ENCODE results near the gene CSPG4.

CSPG4 gene

GRCh38 chr15:75661756-75662140 lies 50.9 kb downstream of the CSPG4 start:
- TF ChIP-seq CREB5 (CRISPR knock-in tag; IDR thresholded peaks at IDR 0.05; ENCODE audit: low read depth), result no peak
- TF ChIP-seq PPARA (CRISPR knock-in tag; IDR thresholded peaks at IDR 0.05; ENCODE audit: borderline replicate concordance), result no peak
- TF ChIP-seq PATZ1 (CRISPR knock-in tag; IDR thresholded peaks at IDR 0.05; ENCODE audit: borderline replicate concordance), result no peak
- no peak for TF ChIP-seq SNAI2 (CRISPR knock-in tag; IDR thresholded peaks at IDR 0.05)
- TF ChIP-seq ZNF70 (CRISPR knock-in tag; IDR thresholded peaks at IDR 0.05), result no peak
- no peak for TF ChIP-seq ARNTL (CRISPR knock-in tag; IDR thresholded peaks at IDR 0.05; ENCODE audit: borderline replicate concordance, low read depth)
- TF ChIP-seq ZC3H10 (CRISPR knock-in tag; IDR thresholded peaks at IDR 0.05), result no peak
- no peak for ATAC-seq

GRCh38 chr15:75661100-75661755 lies 51.4 kb downstream of the CSPG4 start:
- TF ChIP-seq ZNF70 (CRISPR knock-in tag; IDR thresholded peaks at IDR 0.05) (no peak), ZFP30 (CRISPR knock-in tag; IDR thresholded peaks at IDR 0.05) (no peak), GLIS3 (CRISPR knock-in tag; IDR thresholded peaks at IDR 0.05) (no peak), CREB5 (CRISPR knock-in tag; IDR thresholded peaks at IDR 0.05; ENCODE audit: low read depth) (no peak), PATZ1 (CRISPR knock-in tag; IDR thresholded peaks at IDR 0.05; ENCODE audit: borderline replicate concordance) (no peak), RARB (CRISPR knock-in tag; IDR thresholded peaks at IDR 0.05) (no peak), ZC3H10 (CRISPR knock-in tag; IDR thresholded peaks at IDR 0.05) (no peak), ZFP3 (CRISPR knock-in tag; IDR thresholded peaks at IDR 0.05) (no peak), PPARA (CRISPR knock-in tag; IDR thresholded peaks at IDR 0.05; ENCODE audit: borderline replicate concordance) (no peak)
- TF ChIP-seq, protein P1, sequence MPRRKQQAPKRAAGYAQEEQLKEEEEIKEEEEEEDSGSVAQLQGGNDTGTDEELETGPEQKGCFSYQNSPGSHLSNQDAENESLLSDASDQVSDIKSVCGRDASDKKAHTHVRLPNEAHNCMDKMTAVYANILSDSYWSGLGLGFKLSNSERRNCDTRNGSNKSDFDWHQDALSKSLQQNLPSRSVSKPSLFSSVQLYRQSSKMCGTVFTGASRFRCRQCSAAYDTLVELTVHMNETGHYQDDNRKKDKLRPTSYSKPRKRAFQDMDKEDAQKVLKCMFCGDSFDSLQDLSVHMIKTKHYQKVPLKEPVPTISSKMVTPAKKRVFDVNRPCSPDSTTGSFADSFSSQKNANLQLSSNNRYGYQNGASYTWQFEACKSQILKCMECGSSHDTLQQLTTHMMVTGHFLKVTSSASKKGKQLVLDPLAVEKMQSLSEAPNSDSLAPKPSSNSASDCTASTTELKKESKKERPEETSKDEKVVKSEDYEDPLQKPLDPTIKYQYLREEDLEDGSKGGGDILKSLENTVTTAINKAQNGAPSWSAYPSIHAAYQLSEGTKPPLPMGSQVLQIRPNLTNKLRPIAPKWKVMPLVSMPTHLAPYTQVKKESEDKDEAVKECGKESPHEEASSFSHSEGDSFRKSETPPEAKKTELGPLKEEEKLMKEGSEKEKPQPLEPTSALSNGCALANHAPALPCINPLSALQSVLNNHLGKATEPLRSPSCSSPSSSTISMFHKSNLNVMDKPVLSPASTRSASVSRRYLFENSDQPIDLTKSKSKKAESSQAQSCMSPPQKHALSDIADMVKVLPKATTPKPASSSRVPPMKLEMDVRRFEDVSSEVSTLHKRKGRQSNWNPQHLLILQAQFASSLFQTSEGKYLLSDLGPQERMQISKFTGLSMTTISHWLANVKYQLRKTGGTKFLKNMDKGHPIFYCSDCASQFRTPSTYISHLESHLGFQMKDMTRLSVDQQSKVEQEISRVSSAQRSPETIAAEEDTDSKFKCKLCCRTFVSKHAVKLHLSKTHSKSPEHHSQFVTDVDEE (CRISPR knock-in tag; IDR thresholded peaks at IDR 0.05), result no peak
- peak; percentile 99 for ATAC-seq

GRCh38 chr15:75659928-75660645 lies 52.6 kb downstream of the CSPG4 start:
- no peak; the same call in 2 of the 3 replicates for ATAC-seq
- no peak for TF ChIP-seq ZC3H10 (CRISPR knock-in tag; IDR thresholded peaks at IDR 0.05)
- TF ChIP-seq CREB5 (CRISPR knock-in tag; IDR thresholded peaks at IDR 0.05; ENCODE audit: low read depth), result no peak
- no peak for TF ChIP-seq ZFP30 (CRISPR knock-in tag; IDR thresholded peaks at IDR 0.05)
- TF ChIP-seq, protein P2, sequence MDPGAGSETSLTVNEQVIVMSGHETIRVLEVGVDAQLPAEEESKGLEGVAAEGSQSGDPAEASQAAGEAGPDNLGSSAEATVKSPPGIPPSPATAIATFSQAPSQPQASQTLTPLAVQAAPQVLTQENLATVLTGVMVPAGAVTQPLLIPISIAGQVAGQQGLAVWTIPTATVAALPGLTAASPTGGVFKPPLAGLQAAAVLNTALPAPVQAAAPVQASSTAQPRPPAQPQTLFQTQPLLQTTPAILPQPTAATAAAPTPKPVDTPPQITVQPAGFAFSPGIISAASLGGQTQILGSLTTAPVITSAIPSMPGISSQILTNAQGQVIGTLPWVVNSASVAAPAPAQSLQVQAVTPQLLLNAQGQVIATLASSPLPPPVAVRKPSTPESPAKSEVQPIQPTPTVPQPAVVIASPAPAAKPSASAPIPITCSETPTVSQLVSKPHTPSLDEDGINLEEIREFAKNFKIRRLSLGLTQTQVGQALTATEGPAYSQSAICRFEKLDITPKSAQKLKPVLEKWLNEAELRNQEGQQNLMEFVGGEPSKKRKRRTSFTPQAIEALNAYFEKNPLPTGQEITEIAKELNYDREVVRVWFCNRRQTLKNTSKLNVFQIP (CRISPR knock-in tag; IDR thresholded peaks at IDR 0.05; ENCODE audit: borderline replicate concordance, low read depth), result no peak
- no peak for TF ChIP-seq BACH2 (CRISPR knock-in tag; IDR thresholded peaks at IDR 0.05; ENCODE audit: borderline replicate concordance)
- TF ChIP-seq ZNF70 (CRISPR knock-in tag; IDR thresholded peaks at IDR 0.05), result no peak
- no peak for TF ChIP-seq ZNF565 (CRISPR knock-in tag; conservative IDR thresholded peaks at IDR 0.05; ENCODE audit: low read depth)
- no peak for TF ChIP-seq PPARA (CRISPR knock-in tag; IDR thresholded peaks at IDR 0.05; ENCODE audit: borderline replicate concordance)
- TF ChIP-seq OSR1 (CRISPR knock-in tag; IDR thresholded peaks at IDR 0.05), result no peak
- TF ChIP-seq GLIS3 (CRISPR knock-in tag; IDR thresholded peaks at IDR 0.05), result no peak
- TF ChIP-seq TCF4 (CRISPR knock-in tag; IDR thresholded peaks at IDR 0.05; ENCODE audit: borderline replicate concordance), result no peak
- no peak for TF ChIP-seq ARNTL (CRISPR knock-in tag; IDR thresholded peaks at IDR 0.05; ENCODE audit: borderline replicate concordance, low read depth)
- TF ChIP-seq, protein P1 (CRISPR knock-in tag; IDR thresholded peaks at IDR 0.05), result no peak
